ENCODE results near the gene GPATCH8.

GPATCH8 gene

DNA sequence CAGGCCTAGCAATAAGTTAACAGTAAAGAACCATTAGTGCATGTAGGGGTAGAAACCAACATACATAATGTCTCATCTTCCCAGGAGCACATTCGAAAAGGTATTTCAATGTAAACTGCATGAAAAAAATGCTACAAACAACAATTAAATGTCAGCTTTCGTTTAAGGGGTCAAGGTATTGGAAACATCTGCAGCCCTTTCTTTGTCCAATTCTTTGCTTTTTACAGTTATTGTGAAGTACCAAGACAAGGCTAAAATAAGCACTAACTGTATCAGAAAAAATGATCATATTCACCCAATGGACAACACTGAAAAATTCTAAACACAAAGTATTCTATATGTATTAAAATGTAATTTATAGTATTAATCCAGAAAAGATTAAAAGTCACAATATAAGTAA is 37.9 kb downstream of the GPATCH8 start:
- TF ChIP-seq, protein P1, sequence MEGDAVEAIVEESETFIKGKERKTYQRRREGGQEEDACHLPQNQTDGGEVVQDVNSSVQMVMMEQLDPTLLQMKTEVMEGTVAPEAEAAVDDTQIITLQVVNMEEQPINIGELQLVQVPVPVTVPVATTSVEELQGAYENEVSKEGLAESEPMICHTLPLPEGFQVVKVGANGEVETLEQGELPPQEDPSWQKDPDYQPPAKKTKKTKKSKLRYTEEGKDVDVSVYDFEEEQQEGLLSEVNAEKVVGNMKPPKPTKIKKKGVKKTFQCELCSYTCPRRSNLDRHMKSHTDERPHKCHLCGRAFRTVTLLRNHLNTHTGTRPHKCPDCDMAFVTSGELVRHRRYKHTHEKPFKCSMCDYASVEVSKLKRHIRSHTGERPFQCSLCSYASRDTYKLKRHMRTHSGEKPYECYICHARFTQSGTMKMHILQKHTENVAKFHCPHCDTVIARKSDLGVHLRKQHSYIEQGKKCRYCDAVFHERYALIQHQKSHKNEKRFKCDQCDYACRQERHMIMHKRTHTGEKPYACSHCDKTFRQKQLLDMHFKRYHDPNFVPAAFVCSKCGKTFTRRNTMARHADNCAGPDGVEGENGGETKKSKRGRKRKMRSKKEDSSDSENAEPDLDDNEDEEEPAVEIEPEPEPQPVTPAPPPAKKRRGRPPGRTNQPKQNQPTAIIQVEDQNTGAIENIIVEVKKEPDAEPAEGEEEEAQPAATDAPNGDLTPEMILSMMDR (IDR thresholded peaks at IDR 0.05; ENCODE audit: extremely low read depth, insufficient read depth, missing control alignments) = no peak
- no peak for DNase-seq (ENCODE audit: low spot score)
- in situ Hi-C loops (cut with MboI; ENCODE audit: low pct_unique_long_range_greater_than_20kb, low sequenced_read_pairs, unreplicated experiment) = no loop called here

DNA sequence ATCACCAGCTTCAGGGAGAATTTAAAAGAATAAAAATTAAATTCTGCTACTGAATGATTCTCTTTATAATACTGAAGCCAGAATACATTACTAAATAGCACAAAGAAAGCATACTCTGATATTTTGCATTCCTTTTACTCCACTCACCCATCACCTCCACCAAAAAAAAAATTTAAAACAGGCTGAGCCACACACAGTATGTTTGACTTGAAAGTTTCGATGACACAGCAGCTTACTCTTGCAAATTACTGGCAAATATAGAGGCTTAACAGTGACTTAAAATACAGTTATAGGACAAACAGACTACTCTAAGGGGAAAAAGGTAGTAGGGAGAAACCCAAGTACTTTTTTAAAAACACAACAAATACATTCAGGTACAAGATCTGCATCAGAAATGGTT is 39.2 kb downstream of the GPATCH8 start:
- TF ChIP-seq, protein P1 (IDR thresholded peaks at IDR 0.05; ENCODE audit: extremely low read depth, insufficient read depth, missing control alignments) = no peak
- DNase-seq (ENCODE audit: low spot score) = no peak
- in situ Hi-C loops (cut with MboI; ENCODE audit: low pct_unique_long_range_greater_than_20kb, low sequenced_read_pairs, unreplicated experiment) = no loop called here

DNA sequence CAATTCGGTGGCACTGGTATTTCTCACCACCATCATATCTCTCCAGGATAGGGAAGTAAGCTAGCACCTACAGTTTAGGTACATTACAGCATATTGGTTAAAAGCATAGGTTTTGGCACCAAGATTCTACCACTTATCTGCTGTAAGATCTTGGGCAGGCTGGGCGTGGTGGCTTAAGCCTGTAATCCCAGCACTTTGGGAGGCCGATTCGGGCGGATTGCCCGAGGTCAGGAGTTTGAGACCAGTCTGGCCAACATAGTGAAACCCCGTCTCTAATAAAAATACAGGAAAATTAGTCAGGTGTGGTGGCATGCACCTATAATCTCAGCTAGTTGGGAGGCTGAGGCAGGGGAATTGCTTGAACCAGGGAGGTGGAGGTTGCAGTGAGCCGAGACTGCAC is 51.4 kb downstream of the GPATCH8 start:
- in situ Hi-C loops (cut with MboI; ENCODE audit: low pct_unique_long_range_greater_than_20kb, low sequenced_read_pairs, unreplicated experiment) = no loop called here
- DNase-seq (ENCODE audit: low spot score) = no peak
- TF ChIP-seq, protein P1 (IDR thresholded peaks at IDR 0.05; ENCODE audit: extremely low read depth, insufficient read depth, missing control alignments) = no peak

DNA sequence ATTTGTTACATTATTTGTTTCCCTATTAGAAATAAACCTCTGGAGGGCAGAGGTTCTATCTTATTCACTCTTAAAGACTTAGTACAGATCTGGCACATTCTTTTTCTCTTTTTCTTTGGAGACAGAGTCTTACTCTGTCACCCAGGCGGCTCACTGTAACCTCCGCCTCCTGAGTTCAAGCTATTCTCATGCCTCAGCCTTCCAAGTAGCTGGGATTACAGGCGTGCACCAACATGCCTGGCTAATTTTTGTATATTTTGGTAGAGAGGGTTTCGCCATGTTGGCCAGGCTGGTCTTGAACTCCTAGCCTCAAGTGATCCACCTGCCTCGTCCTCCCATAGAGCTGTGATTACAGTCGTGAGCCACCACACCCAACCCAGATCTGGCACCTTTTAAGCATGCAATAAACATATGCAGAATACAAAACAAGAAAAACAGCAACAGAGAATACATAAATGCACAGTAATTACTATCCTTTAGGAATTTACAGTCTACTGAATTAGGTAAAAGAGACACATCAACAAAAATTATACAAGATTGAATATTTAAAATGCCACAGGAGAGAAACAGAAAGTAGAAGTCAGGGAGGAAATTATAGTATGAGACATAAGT is 52.1 kb downstream of the GPATCH8 start:
- in situ Hi-C loops (cut with MboI; ENCODE audit: low pct_unique_long_range_greater_than_20kb, low sequenced_read_pairs, unreplicated experiment) = no loop called here
- DNase-seq (ENCODE audit: low spot score) = no peak
- TF ChIP-seq, protein P1 (IDR thresholded peaks at IDR 0.05; ENCODE audit: extremely low read depth, insufficient read depth, missing control alignments) = no peak

DNA sequence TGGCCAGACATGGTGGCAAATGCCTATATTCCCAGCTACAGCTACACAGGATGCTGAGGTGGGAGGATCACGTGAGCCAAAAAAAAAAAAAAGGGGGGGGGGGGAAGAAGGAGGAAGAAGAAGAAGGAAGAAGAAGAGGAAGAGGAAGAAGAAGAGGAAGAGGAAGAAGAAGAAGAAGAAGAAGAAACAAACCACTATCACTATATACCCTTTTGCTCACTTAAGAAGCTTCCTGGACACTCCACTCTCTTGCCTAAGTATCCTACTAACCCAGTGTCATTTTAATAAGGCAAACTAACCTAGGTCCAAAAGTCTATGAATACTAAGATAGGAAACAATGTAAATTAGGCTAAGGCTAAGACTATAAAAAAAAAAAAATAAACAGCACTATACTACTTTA is 54.8 kb downstream of the GPATCH8 start:
- TF ChIP-seq, protein P1 (IDR thresholded peaks at IDR 0.05; ENCODE audit: extremely low read depth, insufficient read depth, missing control alignments) = no peak
- DNase-seq (ENCODE audit: low spot score) = no peak
- in situ Hi-C loops (cut with MboI; ENCODE audit: low pct_unique_long_range_greater_than_20kb, low sequenced_read_pairs, unreplicated experiment) = no loop called here

DNA sequence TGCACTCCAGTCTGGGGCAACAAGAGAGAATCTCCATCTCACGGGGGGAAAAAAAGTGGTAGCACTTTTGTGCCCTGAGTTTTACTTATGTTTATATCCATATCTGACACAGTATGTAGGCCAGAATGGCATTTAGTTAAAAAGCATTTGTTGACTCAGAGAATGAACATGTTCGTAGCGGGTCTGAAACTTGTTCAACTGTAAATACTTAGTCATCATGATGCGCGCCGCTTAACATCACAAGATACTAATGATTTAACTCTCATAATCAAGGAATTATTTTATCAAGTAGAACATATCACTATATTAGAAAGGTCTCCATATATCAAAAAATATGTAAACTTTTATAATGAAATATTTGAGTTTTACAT is 58.5 kb downstream of the GPATCH8 start:
- TF ChIP-seq, protein P1 (IDR thresholded peaks at IDR 0.05; ENCODE audit: extremely low read depth, insufficient read depth, missing control alignments) = no peak
- in situ Hi-C loops (cut with MboI; ENCODE audit: low pct_unique_long_range_greater_than_20kb, low sequenced_read_pairs, unreplicated experiment) = no loop called here
- DNase-seq (ENCODE audit: low spot score) = no peak

DNA sequence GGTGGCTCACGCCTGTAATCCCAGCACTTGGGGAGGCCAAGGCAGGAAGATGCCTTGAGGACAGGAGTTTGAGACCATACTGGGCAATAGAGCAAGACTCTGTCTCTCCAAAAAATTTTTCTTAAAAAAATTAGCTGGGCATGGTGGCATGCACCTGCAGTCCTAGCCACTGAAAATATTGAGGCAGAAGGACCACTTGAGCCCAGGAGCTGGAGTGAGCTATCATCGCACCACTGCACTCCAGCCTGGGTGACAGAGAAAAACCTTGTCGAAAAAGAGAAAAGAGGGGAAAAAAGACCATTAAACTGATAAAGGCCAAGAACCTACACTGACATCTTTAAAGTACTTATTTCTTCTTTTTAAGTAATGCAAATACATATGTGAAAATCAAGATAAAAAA is 60.4 kb downstream of the GPATCH8 start:
- in situ Hi-C loops (cut with MboI; ENCODE audit: low pct_unique_long_range_greater_than_20kb, low sequenced_read_pairs, unreplicated experiment) = no loop called here
- TF ChIP-seq, protein P1 (IDR thresholded peaks at IDR 0.05; ENCODE audit: extremely low read depth, insufficient read depth, missing control alignments) = no peak
- no peak for DNase-seq (ENCODE audit: low spot score)

Measured in GM13977 (cell line).